ENCODE data around the gene TMEM219.
"Not testable (repeated sequence)": the region's sequence is repeated elsewhere in the genome, so short reads cannot be mapped to it uniquely, and the experiment has no call there.

TMEM219 gene, protein sequence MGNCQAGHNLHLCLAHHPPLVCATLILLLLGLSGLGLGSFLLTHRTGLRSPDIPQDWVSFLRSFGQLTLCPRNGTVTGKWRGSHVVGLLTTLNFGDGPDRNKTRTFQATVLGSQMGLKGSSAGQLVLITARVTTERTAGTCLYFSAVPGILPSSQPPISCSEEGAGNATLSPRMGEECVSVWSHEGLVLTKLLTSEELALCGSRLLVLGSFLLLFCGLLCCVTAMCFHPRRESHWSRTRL

DNA sequence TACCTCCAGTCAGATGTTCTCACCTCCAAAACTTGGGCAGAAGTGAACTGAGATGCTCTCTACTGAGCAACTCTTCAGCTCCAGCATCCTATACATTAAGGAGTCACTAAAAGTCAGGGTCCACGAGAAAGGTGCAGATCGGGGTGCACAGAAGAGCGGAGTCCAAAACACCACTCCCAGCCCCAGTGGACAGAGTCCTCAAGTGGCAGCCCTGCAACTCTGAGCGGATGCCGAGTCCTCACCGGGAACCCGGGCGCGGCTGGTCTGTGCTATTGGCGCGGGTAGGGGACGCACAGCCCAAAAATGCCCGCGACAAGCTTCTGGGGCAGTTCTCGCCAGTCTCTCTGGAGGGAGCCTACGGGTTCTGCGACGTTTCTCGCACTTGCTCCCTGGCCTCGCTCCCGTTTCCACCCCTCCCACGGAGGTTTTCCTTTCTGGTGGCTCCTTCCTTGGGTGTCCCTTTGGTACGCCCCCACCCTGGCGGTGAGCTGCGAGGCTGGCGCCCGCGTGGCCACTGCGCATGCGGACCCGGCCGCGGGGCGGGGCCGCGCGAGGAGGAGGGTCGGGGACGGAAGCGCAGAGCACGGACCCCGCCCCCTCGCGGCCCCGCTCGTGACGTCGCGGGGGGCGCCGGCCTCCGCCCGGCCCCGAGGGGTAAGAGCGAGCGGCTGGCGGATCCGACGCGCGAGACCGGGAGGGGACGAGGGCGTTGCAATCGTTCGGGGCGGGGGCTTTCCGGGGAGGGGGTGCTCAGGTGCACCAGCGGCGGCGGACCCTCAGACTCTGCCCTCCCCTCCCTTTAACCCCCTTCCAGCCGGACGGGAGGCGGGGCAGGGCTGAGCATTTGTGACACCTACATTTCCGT, at the start of gene TMEM219:
Gene TMEM219 (plus strand): TSS at position 601 of the 865 bp plus-strand sequence. CDS start 1,065 bp downstream, outside the sequence.
- DNase-seq, result no peak

DNA sequence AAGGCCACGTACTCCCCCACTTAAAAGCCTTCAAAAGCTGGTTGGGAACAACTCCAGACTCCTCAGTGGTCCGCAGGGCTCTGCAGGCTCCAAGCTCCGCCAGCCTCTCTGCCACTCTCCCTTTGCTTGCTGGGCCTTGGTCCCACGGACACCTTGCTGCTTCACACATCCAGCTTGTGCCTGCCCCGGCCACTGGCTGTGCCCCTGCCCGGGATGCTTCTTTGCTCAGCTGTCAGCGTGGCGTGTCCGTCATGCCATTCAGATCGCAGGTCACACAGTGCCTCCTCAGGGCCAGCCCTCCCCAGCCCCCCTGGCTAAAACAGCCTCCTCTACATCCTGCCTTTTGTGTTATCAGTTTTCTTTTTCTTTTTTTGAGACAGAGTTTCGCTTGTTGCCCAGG, 49.8 kb upstream of the TMEM219 start:
- DNase-seq, result no peak

DNA sequence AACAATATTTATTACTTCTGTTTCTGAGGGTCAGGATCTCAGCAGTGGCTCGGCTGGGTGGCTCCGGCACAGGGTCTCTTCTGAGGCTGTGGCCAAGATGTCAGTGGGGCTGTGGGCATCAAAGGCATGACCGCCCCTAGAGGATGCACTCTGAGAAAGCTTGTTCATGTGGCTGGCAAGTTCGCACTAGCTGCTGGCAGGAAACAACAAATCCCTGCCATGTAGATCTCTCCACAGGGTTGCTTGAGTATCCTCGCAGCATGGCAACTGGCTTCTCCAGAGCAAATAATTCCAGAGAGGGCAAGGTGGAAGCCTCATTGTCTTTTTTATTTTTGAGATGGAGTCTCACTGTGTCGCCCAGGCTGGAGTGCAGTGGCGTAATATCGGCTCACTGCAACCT, 48.4 kb upstream of the TMEM219 start:
- DNase-seq, result no peak

DNA sequence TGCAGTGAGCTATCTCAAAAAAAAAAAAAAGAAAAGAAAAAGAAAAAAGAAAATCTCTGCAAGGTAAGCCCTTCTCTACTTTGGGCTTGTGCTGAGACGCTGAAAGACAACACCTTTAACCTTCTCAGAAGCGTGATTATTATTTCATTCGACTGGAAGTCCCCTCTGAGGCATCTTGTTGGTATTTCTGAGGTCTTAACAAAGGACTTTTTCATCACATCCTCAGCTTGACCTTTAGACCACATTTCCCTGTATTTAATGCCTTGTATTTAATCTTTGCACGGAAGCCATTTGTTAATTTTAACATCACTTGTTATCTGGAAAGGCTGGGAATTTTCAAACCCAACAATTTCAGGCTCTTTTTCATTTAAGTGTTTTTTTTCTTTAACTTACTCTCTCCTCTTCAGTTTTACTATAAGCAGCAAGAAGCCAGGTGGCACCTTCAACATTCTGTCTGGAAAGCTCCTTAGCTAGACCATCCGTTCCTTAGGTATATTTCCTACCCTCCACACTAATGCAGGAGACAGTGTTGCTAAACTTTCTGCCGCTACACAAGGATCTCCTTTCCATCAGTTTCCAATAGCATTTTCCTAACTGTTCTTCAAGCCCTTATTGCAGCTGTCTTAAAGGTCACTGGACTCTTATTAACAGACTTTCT, 46.2 kb upstream of the TMEM219 start:
- no peak for DNase-seq

DNA sequence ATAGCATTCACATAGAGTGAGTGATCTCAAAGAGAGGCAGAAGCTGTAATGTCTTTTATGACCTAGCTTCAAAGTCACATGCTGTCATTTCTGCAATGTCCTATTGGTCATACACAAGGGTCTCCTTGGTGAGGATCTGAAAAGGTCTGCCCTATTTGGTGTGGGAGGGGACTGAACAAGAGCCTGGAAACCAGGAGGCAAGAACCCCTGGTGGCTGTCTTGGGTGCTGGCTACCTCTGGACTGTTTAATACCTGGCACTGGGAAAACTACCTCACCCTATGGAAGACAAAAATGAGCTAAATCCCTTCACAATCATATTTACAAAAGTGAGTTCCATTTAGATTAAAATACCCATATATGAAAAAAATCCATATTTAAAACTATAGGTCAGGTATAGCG, 44.9 kb upstream of the TMEM219 start:
- DNase-seq, result no peak

DNA sequence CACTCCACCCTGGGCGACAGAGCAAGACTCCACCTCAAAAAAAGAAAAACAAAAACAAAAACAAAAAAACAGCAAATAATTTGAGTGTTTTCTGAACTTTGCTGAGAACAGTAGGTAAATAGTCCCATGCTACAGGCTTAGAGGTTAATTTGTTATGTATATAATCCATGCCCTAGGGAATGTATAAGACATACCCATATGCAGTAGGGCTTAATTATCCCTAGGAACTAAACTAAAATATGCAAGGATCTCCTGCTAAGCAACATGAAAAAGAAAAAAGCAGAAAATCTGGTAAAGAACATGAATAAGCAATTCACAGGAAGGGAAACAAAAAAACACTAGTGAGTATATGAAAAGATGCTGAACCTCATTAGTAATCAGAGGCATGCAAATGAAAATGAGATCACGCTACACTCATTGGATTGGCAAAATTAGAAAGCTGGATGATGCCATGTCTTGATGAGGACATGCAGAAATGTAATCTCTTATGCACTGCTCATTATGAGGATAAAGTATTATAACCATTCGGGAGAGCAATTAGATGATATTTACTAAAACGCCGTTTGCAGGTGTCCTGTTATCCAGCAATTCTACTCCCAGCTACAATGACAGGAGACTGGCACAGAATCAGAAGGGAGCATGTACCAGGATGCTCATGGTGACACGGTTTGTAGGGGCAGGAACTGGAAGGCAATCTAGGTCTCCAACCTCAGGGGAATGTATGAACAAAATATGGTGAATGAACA, 41.4 kb upstream of the TMEM219 start:
- DNase-seq, result no peak

DNA sequence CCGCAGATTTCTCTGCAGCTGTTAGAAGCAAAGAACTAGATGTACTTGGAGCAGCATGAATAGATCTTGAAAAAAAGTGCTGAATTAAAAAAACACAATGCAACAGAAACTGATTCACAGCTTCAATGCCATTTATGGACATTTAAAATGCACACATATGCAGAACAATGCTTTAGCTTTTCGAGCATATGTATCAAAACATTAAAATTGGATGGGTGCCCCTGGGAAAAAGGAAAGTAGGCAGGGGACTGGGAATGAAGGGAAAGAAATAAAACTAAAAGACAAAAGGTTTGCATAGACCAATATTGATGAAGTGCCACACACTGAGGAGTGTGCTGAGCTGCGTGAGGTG, 40.9 kb upstream of the TMEM219 start:
- DNase-seq, result no peak

DNA sequence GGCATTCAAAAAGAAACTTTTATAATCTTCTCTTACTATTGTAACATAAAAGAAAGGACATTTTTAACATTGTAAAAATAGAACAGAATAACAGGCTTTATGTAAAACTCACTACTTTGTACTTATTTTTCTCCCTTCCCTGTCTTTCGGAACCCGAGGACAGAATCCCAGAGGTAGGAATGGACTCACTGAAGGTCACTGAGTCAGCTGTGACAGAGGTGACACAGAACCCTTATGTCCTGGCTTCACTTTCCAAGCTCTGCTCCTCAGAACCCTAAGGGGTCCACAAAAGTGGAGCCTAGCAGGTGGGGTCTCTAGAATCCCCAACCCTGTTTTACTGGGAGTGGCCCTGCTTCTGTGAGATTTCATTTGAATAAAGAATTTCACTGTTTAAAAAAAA, 39.6 kb upstream of the TMEM219 start:
- DNase-seq, result no peak

DNA sequence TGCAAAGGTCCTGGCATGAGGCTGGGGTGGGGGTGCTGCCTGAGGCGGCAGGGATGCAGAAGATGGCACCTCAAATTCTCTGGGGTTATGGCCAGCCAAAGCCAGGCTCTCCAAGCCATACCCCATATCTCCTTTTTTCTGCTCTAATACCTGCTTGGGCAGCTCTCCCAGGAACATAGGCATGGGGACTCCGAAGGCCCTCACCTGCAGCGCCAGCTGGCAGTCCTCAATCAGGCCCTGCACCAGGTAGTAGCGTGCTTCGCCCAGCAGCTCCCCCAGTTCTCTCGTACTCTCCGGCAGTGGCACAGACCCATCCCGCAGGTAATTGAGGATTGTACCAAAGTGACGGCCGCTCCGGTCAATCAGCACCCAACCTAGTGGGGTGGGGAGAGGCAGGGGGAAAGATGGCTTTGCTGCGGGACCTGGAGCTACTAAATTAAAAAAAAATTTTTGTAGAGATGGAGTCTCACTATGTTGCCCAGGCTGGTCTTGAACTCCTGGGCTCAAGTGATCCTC, 38.8 kb upstream of the TMEM219 start:
- DNase-seq, result no peak

DNA sequence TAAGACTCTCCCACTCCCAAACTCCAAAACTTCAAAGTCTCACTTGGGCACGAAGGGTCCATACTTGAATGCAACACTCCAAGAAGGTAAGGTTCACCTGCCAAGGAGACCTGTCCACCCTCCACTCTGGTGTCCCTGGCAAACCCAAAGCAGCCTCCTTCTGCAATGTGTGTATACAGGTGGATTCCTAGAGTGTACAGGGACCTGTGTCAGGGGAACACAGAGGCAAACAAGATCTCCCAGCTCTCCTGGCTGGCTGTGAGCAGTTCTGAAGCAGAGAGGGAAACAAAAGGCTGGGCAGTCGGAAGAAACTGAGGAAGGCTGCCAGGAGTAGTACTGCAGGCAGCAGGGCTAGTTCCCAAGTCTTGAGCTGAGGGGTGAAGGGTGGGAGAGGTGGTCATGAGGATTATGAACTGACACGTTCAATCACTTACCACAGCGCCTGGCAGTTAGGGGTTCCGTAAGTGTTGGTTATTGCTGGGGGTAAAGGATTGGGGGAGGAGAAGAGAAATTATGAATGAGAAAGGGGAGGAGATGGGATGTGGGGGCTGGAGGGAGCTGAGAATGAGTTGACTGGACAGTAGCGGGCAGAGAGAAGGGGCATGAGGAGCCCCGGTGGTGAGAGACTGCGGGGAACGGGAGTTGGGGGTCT, 36.6 kb upstream of the TMEM219 start:
- DNase-seq, result no peak

DNA sequence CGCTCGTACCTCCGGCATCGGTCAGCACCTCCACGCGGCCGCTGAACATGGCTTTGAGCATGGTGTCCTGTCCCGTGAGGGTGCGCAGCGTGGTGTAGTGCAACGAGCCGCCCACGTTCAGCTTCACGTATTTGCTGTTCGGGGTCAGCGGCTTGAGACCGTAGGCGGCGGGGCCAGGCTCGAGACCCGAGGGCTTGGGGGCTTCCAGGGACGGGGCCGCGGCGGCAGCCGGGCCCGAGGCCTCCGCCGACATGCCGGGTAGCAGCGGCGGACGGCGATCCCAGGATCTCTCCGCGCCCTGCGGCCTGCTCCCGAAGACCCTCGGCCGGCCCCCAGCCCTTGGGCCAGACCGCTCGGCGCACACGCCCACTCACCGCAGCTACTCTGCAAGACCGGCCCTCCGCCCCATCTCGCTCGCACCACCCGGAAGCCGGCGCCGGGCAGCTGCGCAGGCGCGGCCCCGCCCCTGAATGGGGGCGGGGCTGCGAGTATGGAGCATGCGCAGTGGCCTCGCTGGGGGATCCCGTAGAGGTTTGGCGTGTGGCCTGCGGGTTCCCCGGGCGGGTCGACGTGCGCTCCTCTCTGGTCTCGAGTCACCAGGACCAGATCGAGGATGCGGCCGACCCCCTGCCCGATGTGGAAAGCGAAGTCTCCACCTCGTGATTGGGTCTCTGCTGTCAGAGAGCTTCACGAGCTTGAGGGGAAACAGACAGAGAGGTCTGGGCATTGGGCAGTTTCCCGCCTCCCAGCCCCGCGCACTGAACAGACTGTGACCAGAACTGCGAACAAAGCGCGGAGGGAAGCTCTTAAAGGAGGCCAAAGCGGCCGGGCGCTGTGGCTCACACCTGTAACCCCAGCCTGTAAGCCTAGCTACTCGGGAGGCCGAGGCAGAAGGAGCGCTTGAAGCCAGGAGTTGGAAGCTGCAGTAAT, 35.8 kb upstream of the TMEM219 start, which contains the start of gene KCTD13:
Gene KCTD13 (minus strand): TSS at position 446 of the 930 bp plus-strand sequence. CDS start 193 bp downstream, at position 253.
- DNase-seq, result no peak

DNA sequence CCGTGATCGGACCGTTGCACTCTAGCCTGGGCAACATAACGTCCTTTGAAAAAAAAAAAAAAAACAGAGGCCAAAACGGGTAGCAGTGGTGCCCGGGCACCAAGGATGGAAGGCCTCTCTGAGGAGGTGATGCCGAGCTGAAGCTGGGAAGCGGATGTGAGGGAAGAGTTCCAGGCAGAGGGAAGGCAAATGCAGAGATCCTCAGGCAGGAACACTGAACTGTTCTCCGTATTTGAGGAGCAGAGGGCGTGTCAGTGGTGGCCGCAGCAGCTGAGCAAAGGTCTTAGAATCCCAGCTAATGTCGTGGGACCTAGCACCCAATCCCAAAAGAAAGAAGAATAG, 35.2 kb upstream of the TMEM219 start:
- DNase-seq, result no peak

DNA sequence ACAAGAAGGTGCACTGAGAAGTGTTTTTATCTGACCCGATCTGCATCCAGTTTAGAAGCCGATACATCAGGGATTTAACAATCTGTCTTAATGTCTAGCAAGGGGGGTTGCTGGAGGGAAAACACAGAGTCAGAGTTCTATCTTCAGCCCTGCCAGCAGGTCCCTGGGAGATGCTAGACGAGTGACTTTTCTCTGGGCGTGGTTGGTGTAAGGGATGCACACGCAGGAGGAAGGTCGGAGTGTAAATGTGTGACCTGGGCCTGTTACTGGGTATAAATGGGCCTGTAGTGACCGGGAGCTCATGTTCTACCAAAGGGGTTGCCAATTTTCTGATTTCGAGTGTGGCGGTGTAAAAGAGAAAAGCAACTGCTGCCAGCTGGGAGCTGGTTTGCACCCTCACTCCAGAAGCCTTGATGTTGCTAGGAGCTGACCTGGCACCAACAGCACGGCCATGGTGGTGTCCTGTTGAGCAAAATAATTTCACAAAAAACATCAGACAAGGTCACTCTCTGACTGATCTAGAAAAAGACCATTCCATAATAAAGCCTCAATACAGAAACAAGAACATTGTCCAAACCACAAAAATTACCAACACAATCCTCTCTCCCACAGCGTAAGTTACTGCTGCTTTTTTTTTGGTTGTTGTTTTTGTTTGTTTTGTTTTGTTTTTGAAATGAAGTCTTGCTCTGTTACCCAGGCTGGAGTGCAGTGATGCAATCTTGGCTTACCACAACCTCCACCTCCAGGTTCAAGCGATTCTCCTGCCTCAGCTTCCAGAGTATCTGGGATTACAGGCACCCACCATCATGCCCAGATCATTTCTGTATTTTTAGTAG, 34.6 kb upstream of the TMEM219 start:
- DNase-seq, result no peak

DNA sequence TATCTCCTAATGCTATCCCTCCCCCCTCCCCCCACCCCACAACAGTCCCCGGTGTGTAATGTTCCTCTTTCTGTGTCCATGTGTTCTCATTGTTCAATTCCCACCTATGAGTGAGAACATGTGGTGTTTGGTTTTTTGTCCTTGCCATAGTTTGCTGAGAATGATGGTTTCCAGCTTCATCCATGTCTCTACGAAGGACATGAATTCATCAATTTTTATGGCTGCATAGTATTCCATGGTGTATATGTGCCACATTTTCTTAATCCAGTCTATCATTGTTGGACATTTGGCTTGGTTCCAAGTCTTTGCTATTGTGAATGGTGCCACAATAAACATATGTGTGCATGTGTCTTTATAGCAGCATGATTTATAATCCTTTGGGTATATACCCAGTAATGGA, 30.1 kb upstream of the TMEM219 start:
- DNase-seq, result not testable (repeated sequence)

DNA sequence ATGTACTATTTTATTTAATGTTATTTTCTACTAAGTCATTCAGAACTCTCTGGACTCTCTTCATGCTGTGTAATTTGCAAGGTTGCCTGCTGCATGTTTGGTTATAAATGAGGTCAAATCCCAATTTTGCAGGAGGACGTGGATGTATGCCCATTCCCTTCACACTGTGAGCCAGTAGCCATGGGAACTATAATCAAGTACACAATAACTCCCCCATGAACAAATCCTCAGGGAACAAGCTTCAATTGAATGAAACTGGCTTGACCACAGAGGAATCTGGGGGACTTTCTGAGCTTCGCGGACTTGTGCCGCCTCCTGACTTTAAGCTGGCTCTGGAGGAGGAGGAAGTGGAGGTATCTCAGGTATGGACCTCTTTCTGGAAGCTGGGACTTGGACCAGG, 21.2 kb upstream of the TMEM219 start:
- no peak for DNase-seq

DNA sequence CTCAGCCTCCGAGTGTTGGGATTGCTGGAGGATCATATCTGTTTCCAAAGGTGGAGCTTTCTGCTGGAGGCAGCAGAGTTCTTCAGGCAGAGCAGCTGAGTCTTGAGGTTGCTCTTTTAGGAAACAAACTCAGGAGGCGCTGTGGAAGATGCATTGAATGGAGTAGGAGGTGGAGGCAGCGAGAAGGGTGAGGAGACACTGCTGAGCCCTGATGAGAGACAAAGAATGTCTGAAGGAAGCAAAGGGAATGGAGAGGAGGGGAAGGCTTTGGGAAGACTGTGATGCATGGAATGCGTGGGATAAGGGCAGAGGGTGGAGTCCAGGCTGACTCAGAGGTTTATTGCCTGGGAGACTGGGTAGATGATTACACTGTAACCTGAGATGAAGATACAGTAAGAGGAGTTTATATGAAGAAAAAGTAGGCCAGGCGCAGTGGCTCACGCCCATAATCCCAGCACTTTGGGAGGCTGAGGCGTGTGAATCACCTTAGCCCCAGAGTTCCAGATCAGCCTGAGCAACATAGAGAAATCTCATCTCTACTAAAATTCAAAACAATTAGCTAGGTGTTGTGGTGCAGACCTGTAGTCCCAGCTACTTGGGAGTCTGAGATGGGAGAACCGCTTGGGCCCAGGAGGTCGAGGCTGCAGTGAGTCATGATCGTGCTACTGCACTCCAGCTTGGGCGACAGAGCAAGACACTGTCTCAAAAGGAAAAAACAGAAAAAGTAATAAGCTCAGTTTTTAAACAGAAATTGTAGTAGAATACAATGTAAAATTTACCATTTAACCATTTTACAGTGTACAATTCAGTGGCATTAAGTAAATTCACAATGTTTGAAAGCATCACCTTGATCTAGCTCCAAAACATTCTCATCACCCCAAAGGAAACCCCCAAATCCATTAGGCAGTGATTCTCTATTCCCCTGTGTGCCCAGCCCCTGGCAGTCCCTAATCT, 17.8 kb upstream of the TMEM219 start:
- DNase-seq, result no peak

DNA sequence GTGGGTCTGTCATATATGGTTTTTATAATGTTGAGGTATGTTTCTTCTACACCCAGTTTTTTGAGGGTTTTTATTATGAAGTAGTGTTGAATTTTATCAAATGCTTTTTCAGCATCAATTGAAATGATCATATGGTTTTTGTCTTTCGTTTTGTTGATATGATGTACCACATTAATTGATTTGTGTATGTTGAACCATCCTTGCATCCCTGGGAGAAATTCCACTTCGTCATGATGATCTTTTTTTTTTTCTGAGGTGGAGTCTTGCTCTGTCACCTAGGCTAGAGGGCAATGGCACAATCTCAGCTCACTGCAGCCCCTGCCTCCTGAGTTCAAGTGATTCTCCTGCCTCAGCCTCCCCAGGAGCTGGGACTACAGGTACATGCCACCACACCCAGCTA, 14.0 kb upstream of the TMEM219 start:
- no peak for DNase-seq

DNA sequence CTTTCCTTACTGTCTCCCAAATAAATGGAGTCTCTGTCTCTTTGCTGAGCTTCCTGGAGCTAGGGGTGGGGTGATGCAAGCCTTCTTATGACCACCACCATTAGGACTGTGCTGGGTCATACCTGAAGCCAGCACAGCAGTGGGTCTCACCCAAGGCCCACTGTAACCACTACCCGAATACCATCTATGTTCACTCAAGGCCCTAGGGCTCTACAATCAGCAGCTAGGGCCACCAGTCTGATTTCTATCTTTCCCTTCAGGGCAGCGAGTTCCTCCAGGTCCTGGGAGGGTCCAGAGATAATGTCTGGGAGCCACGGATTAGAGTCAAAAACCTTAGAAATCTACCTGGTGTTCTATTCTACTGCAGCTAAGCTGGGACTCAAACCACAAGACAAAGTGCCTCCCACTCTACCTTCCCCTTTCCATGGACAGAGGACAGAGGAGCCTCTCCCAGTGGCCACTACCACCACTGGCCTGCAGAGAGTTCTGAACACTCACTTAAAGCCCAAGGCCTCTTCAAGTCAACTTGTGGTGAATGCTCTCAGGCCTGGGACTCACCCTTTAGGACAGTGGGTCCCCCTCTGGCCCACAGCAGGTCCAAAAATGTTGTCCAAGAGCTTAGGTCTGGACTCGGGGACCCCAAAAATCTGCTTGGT, 10.9 kb upstream of the TMEM219 start:
- no peak for DNase-seq

All from NCI-H2081 treated with DMSO at 0.1 percent for 48 hours (cell line).